Suprapubic skin (tissue), 4 donors: Measurements from ENCODE around the gene SLC38A10. TPM values are rescaled to one million over a fixed set of nuclear protein-coding genes. Genes with fewer than 3 reads are reported as not detected.

Experiments
- DNase-seq, 2 donors: peaks; one replicate each; pipeline ENCODE4 v3.0.0-alpha.2; 2019; ENCODE audit warnings: low spot score in 2 of 2
- H3K27ac ChIP-seq: fragments of 200-600 bp; sonication (generic); one replicate; pipeline ENCODE4 v1.5.1; 2019
- H3K27me3 ChIP-seq: fragments of 200-600 bp; sonication (generic); one replicate; pipeline ENCODE4 v1.5.1; 2019
- H3K36me3 ChIP-seq: fragments of 200-600 bp; sonication (generic); one replicate; pipeline ENCODE4 v1.5.1; 2019
- H3K4me1 ChIP-seq: fragments of 200-600 bp; sonication (generic); one replicate; pipeline ENCODE4 v1.5.1; 2019
- H3K4me3 ChIP-seq: fragments of 200-600 bp; sonication (generic); one replicate; pipeline ENCODE4 v1.5.1; 2019; ENCODE audit warnings: mild to moderate bottlenecking
- H3K9me3 ChIP-seq: fragments of 200-600 bp; sonication (generic); one replicate; pipeline ENCODE4 v1.5.1; 2019
- EP300 ChIP-seq: sonication (generic); formaldehyde crosslinking; IDR thresholded peaks from one replicate; pipeline ENCODE4 v1.6.1; 2017; ENCODE audit warnings: antibody characterized with exemption
- POLR2A ChIP-seq, 2 donors: fragments of 450-650 bp; IDR thresholded peaks; one replicate each; pipeline ENCODE4 v1.6.1; 2017; ENCODE audit warnings: antibody characterized with exemption in 2 of 2, mild to moderate bottlenecking in 2 of 2, moderate library complexity in 2 of 2
- POLR2AphosphoS5 ChIP-seq, 3 donors: sonication (generic); formaldehyde crosslinking; IDR thresholded peaks; one replicate each; pipeline ENCODE4 v1.6.1; 2017; ENCODE audit warnings: antibody characterized with exemption in 3 of 3
- WGBS: methylation state at CpG from one replicate; pipeline ENCODE4 v1.1.5; 2018; 5-methylcytosine and 5-hydroxymethylcytosine counted together
- total RNA-seq, 4 donors: library from RNA; depleted of rRNA; stranded (reverse); fragments of >200 nt; gene quantifications; one replicate each; pipeline ENCODE4 v1.1.0, GENCODE V29; 2016
- TF ChIP-seq, protein P1 (sequence below), 2 donors: fragments of 200-600 bp in 1 of 2; fragments of 450-650 bp in 1 of 2; sonication (generic) in 1 of 2; IDR thresholded peaks; one replicate each; pipeline ENCODE4 v1.5.1; 2016 to 2019; ENCODE audit warnings: antibody characterized with exemption in 2 of 2, mild to moderate bottlenecking in 1 of 2, moderate library complexity in 1 of 2

Gene SLC38A10
- total RNA-seq, 4 donors from 2014 or later, result 48.5 to 84.9 (median 69.4) TPM

DNA sequence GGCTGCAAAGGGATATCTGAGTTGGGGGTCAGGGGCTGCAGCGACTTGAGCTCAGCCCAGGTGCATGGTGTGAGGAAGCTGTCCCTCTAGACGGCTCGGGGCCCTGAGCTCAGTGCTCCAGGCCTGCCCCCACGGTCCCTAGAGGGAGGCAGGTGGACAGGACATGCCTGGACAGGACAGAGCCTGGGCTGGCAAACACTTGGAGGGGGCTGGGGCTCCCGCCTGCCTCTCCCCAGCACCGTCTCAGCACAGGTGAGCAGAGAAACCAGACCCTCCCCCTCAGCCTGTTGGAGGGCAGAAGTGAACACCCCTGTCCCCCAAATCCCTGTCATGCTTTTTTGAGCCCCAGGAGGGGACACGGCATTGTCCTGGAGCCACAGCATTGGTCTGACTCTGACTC lies 11.4 kb upstream of the SLC38A10 start:
- H3K4me3 ChIP-seq, result no peak overlapping the region
- H3K36me3 ChIP-seq, result no peaks in the 10 kb centered on the region
- DNase-seq, result no peak
- peaks cover 23% of the 10 kb centered on the region for H3K4me1 ChIP-seq
- H3K9me3 ChIP-seq, result no peaks in the 10 kb centered on the region
- H3K27ac ChIP-seq, result no peak overlapping the region
- H3K27me3 ChIP-seq, result no peaks in the 10 kb centered on the region
- 100% methylated on average over 1 of the region's 7 CpGs for WGBS
- no peak for TF ChIP-seq EP300
- no peak for TF ChIP-seq POLR2A (IDR thresholded peaks at IDR 0.05)
- no peak for TF ChIP-seq POLR2AphosphoS5 (IDR thresholded peaks at IDR 0.05)
- TF ChIP-seq, protein P1, sequence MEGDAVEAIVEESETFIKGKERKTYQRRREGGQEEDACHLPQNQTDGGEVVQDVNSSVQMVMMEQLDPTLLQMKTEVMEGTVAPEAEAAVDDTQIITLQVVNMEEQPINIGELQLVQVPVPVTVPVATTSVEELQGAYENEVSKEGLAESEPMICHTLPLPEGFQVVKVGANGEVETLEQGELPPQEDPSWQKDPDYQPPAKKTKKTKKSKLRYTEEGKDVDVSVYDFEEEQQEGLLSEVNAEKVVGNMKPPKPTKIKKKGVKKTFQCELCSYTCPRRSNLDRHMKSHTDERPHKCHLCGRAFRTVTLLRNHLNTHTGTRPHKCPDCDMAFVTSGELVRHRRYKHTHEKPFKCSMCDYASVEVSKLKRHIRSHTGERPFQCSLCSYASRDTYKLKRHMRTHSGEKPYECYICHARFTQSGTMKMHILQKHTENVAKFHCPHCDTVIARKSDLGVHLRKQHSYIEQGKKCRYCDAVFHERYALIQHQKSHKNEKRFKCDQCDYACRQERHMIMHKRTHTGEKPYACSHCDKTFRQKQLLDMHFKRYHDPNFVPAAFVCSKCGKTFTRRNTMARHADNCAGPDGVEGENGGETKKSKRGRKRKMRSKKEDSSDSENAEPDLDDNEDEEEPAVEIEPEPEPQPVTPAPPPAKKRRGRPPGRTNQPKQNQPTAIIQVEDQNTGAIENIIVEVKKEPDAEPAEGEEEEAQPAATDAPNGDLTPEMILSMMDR (IDR thresholded peaks at IDR 0.05), result no peak

- H3K4me1 ChIP-seq, result peaks cover 24% of the 10 kb centered on the region
- DNase-seq, result no peak
- H3K27ac ChIP-seq, result no peak overlapping the region
- no peaks in the 10 kb centered on the region for H3K27me3 ChIP-seq
- H3K9me3 ChIP-seq, result no peaks in the 10 kb centered on the region
- no peak for TF ChIP-seq POLR2A (IDR thresholded peaks at IDR 0.05)
- TF ChIP-seq EP300, result no peak
- no peak for TF ChIP-seq POLR2AphosphoS5 (IDR thresholded peaks at IDR 0.05)
- TF ChIP-seq, protein P1 (IDR thresholded peaks at IDR 0.05), result no peak
- H3K36me3 ChIP-seq, result no peaks in the 10 kb centered on the region
- WGBS, result 88% methylated on average over 11 of the region's 13 CpGs
- no peak overlapping the region for H3K4me3 ChIP-seq
Observed at GRCh38 chr17:81305051-81305630, 10.0 kb upstream of the SLC38A10 start.

GRCh38 chr17:81304196-81305015 lies 9.3 kb upstream of the SLC38A10 start:
- H3K4me3 ChIP-seq, result no peak overlapping the region
- TF ChIP-seq, protein P1 (IDR thresholded peaks at IDR 0.05), result no peak
- H3K9me3 ChIP-seq, result no peaks in the 10 kb centered on the region
- H3K4me1 ChIP-seq, result peaks cover 17% of the 10 kb centered on the region
- no peak overlapping the region for H3K27ac ChIP-seq
- WGBS, result 88% methylated on average over 33 of the region's 39 CpGs
- DNase-seq, result no peak
- no peaks in the 10 kb centered on the region for H3K36me3 ChIP-seq
- H3K27me3 ChIP-seq, result no peaks in the 10 kb centered on the region

- no peak overlapping the region for H3K4me3 ChIP-seq
- 89% methylated on average over 4 of the region's 11 CpGs for WGBS
- DNase-seq, result no peak
- H3K27ac ChIP-seq, result no peak overlapping the region
- H3K4me1 ChIP-seq, result peaks cover 9% of the 10 kb centered on the region
- H3K36me3 ChIP-seq, result no peaks in the 10 kb centered on the region
- H3K27me3 ChIP-seq, result no peaks in the 10 kb centered on the region
- no peaks in the 10 kb centered on the region for H3K9me3 ChIP-seq
- TF ChIP-seq, protein P1 (IDR thresholded peaks at IDR 0.05), result no peak
- no peak for TF ChIP-seq POLR2A (IDR thresholded peaks at IDR 0.05)
- no peak for TF ChIP-seq POLR2AphosphoS5 (IDR thresholded peaks at IDR 0.05)
- no peak for TF ChIP-seq EP300
Observed at GRCh38 chr17:81303385-81303784, 8.3 kb upstream of the SLC38A10 start.

DNA sequence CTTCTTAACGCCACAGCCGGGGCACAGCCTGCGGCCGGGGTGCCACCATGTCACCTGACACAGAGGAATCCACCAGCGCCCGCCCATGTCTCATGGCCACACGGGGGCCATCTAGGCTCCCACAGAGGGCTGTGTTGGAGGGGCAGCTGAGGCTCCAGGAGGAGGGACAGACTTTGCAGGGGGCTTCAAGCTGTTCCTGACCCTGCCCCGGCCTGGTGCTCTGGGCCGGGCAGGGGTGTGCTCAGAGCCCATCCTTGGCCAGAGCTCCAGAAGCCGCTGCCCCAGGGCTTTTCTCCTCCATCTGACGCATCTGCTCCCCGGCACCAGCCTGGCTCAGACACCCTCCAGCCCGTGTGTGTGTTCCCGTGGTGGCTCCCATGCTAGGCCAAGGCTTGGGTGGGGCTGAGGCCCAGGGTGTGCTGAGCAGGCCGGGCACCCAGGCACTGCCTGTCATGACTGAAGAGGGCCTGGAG lies 7.8 kb upstream of the SLC38A10 start:
- Histone ChIP-seq H3K27me3 (no peaks in the 10 kb centered on the region), H3K4me3 (no peak overlapping the region), H3K9me3 (no peaks in the 10 kb centered on the region), H3K27ac (no peak overlapping the region), H3K36me3 (no peaks in the 10 kb centered on the region), H3K4me1 (peaks cover 9% of the 10 kb centered on the region)
- TF ChIP-seq, protein P1 (IDR thresholded peaks at IDR 0.05), result no peak
- TF ChIP-seq POLR2AphosphoS5 (IDR thresholded peaks at IDR 0.05) (no peak), EP300 (no peak), POLR2A (IDR thresholded peaks at IDR 0.05) (no peak)
- WGBS, result 80% methylated on average over 7 of the region's 15 CpGs
- no peak for DNase-seq
